ENCODE measurements around the gene PTDSS2. TPM values are rescaled to one million over a fixed set of nuclear protein-coding genes. Genes with fewer than 3 reads are reported as not detected.

PTDSS2 gene
- total and polyA plus RNA-seq, 2 of the 4 experiments (the other 2 are of a cell fraction) = 23.5 to 26.6 TPM

DNA sequence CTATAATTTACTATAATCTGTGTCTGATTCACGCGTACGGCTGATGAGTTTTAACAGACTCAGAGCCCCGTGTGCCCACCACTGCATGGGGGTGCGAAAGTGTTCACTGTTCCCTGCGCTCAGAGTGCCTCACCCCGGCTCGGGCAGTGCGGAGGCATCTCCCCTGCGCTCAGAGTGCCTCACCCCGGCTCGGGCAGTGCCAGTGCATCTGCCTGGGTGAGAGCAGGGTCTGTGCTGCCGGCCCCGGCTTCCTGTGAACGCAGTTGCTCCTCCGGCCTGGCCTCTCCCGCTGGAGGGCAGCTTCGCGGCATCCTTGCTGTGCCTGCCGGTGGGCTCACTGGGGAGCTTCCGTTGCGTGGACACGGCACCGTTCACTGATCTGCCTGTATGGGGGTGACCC, 14.2 kb downstream of the PTDSS2 start:
- in situ Hi-C loops (cut with MboI; ENCODE audit: low sequenced_read_pairs) = no loop called here
- no TSS peak for BruUV-seq (replicated peaks)

More for the DNA sequence above, 14.2 kb downstream of the PTDSS2 start:
- Histone ChIP-seq H3K23ac (ENCODE audit: low read depth, low read length) (no peak overlapping the region), H3K18ac (ENCODE audit: low read depth, low read length) (no peak overlapping the region), H4K5ac (ENCODE audit: low read depth, low read length) (no peak overlapping the region), H3K27ac (ENCODE audit: insufficient read depth, low read length) (no peak overlapping the region), H2AK9ac (replicated peaks; ENCODE audit: low read depth, low read length, poor library complexity) (no peak overlapping the region), H3K27me3 (ENCODE audit: control insufficient read depth, insufficient read depth, low read length) (no peaks in the 10 kb centered on the region), H3K56ac (ENCODE audit: extremely low read depth, insufficient read depth, low read length) (no peak overlapping the region), H3K79me1 (ENCODE audit: low read depth in 1 of 2, low read length in 2 of 2) (peaks cover 6 to 50% of the 10 kb centered on the region in 2 experiments), H4K8ac (ENCODE audit: low read depth in 2 of 2, low read length in 2 of 2) (no peak overlapping the region), H3K9me1 (ENCODE audit: insufficient read depth, low read length) (peaks cover 8% of the 10 kb centered on the region), H2BK15ac (ENCODE audit: low read depth, low read length) (no peak overlapping the region), H3K4me1 (ENCODE audit: control insufficient read depth, insufficient read depth, low read length) (peaks cover 9% of the 10 kb centered on the region), H2BK120ac (ENCODE audit: low read depth, low read length) (no peak overlapping the region), H3K14ac (replicated peaks; ENCODE audit: low read depth, low read length) (no peak overlapping the region), H3K4me2 (ENCODE audit: low read depth, low read length) (no peak overlapping the region), H2AFZ (replicated peaks; ENCODE audit: low read length, poor library complexity) (no peak overlapping the region), H2AK5ac (ENCODE audit: low read depth, low read length) (no peak overlapping the region), H3K4me3 (ENCODE audit: insufficient read depth, low read depth, low read length) (no peak overlapping the region), H4K91ac (ENCODE audit: insufficient read depth, low read depth, low read length) (no peak overlapping the region), H2BK5ac (ENCODE audit: low read depth, low read length, poor library complexity, severe bottlenecking) (no peak overlapping the region), H2BK20ac (ENCODE audit: low read depth, low read length) (no peak overlapping the region), H3K9ac (ENCODE audit: low read depth, low read length) (no peak overlapping the region), H3K36me3 (ENCODE audit: control insufficient read depth, insufficient read depth, low read length) (peaks cover 28% of the 10 kb centered on the region), H3K4ac (ENCODE audit: low read depth, low read length) (no peak overlapping the region), H3K9me3 (ENCODE audit: control insufficient read depth, insufficient read depth, low read length) (no peaks in the 10 kb centered on the region), H4K20me1 (ENCODE audit: insufficient read depth, low read length) (peaks cover 12% of the 10 kb centered on the region)
- intact Hi-C loops (cut with micrococcal nuclease) (no loop called here), dilution Hi-C loops (cut with HindIII; ENCODE audit: low sequenced_read_pairs, unreplicated experiment) (no loop called here)
- POLR2A ChIA-PET (ENCODE audit: unreplicated experiment) = no interaction called here
- no peak for DNase-seq
- 96% methylated on average over 17 of the region's 24 CpGs; no CpG with 5 or more reads in 1 of the 2 experiments for WGBS, 2 experiments (ENCODE audit: extremely low coverage in 2 of 2, insufficient read length in 1 of 2)
- TF ChIP-seq RFX5 (IDR thresholded peaks at IDR 0.05; ENCODE audit: low read depth, low read length) (no peak), NFE2L2 (IDR thresholded peaks at IDR 0.05; ENCODE audit: low read depth, low read length) (no peak), POLR2A (IDR thresholded peaks at IDR 0.05; ENCODE audit: low read depth, low read length) (no peak), RAD21 (IDR thresholded peaks at IDR 0.05; ENCODE audit: low read length) (no peak), CHD1 (IDR thresholded peaks at IDR 0.05; ENCODE audit: low read depth, low read length) (no peak), RCOR1 (IDR thresholded peaks at IDR 0.05; ENCODE audit: insufficient replicate concordance, low read length) (no peak), SMC3 (IDR thresholded peaks at IDR 0.05; ENCODE audit: low read depth, low read length) (no peak), CEBPB (IDR thresholded peaks at IDR 0.05; ENCODE audit: low read depth, low read length) (no peak), MXI1 (IDR thresholded peaks at IDR 0.05; ENCODE audit: borderline replicate concordance, low read depth, low read length) (no peak), FOS (IDR thresholded peaks at IDR 0.05; ENCODE audit: low read depth, low read length) (no peak), BHLHE40 (IDR thresholded peaks at IDR 0.05; ENCODE audit: low read depth, low read length) (no peak), MAZ (IDR thresholded peaks at IDR 0.05; ENCODE audit: borderline replicate concordance, low read depth, low read length) (no peak), MAFK (IDR thresholded peaks at IDR 0.05; ENCODE audit: low read depth, low read length) (no peak)
- TF ChIP-seq, protein P1, sequence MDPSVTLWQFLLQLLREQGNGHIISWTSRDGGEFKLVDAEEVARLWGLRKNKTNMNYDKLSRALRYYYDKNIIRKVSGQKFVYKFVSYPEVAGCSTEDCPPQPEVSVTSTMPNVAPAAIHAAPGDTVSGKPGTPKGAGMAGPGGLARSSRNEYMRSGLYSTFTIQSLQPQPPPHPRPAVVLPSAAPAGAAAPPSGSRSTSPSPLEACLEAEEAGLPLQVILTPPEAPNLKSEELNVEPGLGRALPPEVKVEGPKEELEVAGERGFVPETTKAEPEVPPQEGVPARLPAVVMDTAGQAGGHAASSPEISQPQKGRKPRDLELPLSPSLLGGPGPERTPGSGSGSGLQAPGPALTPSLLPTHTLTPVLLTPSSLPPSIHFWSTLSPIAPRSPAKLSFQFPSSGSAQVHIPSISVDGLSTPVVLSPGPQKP (IDR thresholded peaks at IDR 0.05; ENCODE audit: borderline replicate concordance, low read depth, low read length) = no peak
- TF ChIP-seq, protein P2, sequence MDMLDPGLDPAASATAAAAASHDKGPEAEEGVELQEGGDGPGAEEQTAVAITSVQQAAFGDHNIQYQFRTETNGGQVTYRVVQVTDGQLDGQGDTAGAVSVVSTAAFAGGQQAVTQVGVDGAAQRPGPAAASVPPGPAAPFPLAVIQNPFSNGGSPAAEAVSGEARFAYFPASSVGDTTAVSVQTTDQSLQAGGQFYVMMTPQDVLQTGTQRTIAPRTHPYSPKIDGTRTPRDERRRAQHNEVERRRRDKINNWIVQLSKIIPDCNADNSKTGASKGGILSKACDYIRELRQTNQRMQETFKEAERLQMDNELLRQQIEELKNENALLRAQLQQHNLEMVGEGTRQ (IDR thresholded peaks at IDR 0.05; ENCODE audit: low read depth, low read length) = no peak
- TF ChIP-seq, protein P3, sequence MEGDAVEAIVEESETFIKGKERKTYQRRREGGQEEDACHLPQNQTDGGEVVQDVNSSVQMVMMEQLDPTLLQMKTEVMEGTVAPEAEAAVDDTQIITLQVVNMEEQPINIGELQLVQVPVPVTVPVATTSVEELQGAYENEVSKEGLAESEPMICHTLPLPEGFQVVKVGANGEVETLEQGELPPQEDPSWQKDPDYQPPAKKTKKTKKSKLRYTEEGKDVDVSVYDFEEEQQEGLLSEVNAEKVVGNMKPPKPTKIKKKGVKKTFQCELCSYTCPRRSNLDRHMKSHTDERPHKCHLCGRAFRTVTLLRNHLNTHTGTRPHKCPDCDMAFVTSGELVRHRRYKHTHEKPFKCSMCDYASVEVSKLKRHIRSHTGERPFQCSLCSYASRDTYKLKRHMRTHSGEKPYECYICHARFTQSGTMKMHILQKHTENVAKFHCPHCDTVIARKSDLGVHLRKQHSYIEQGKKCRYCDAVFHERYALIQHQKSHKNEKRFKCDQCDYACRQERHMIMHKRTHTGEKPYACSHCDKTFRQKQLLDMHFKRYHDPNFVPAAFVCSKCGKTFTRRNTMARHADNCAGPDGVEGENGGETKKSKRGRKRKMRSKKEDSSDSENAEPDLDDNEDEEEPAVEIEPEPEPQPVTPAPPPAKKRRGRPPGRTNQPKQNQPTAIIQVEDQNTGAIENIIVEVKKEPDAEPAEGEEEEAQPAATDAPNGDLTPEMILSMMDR (conservative IDR thresholded peaks at IDR 0.05; ENCODE audit: low read depth, low read length) = no peak
- CTCF ChIA-PET = no interaction called here
- no peak for ATAC-seq (ENCODE audit: low read depth)
